HL-60 (cell line): ENCODE measurements around the gene MDFIC.
A peak's percentile ranks its signal among the peaks of the same experiment; 100 is the strongest.

Source experiments
- DNase-seq, 2 experiments: peaks; one replicate each; pipeline ENCODE4 v3.0.0-alpha.2; 2010 to 2020; ENCODE audit warnings: low read depth in 1 of 2, low spot score in 1 of 2
- H3K27ac ChIP-seq: fragments of 250-450 bp; sonication (Bioruptor Pico); replicated peaks from 2 replicates; pipeline ENCODE4 v1.5.1; 2020; ENCODE audit warnings: mild to moderate bottlenecking, moderate library complexity
- H3K27me3 ChIP-seq: fragments of 250-450 bp; sonication (Bioruptor Pico); 2 replicates; pipeline ENCODE4 v1.5.1; 2021; ENCODE audit warnings: mild to moderate bottlenecking, moderate library complexity; ENCODE audit not compliant: insufficient read depth, poor library complexity, severe bottlenecking
- H3K4me3 ChIP-seq: replicated peaks from 2 replicates; pipeline ENCODE4 v1.5.1; 2011; ENCODE audit warnings: mild to moderate bottlenecking, control low read depth, low read length; ENCODE audit not compliant: insufficient read depth
- CTCF ChIP-seq: IDR thresholded peaks from one replicate; pipeline ENCODE4 v1.5.1; 2011; ENCODE audit warnings: low read length, control low read depth, inconsistent platforms; ENCODE audit not compliant: insufficient read depth
- GABPA ChIP-seq: IDR thresholded peaks from 2 replicates; pipeline ENCODE4 v1.6.1; 2012; ENCODE audit warnings: low read depth
- POLR2AphosphoS5 ChIP-seq: IDR thresholded peaks from 2 replicates; pipeline ENCODE4 v1.6.1; 2012; ENCODE audit warnings: low read depth
- REST ChIP-seq: IDR thresholded peaks from 2 replicates; pipeline ENCODE4 v1.6.1; 2012; ENCODE audit warnings: low read depth; ENCODE audit not compliant: insufficient replicate concordance
- SPI1 ChIP-seq: IDR thresholded peaks from 2 replicates; pipeline ENCODE4 v1.6.1; 2012; ENCODE audit warnings: low read depth, mild to moderate bottlenecking, borderline replicate concordance

Gene MDFIC

DNA sequence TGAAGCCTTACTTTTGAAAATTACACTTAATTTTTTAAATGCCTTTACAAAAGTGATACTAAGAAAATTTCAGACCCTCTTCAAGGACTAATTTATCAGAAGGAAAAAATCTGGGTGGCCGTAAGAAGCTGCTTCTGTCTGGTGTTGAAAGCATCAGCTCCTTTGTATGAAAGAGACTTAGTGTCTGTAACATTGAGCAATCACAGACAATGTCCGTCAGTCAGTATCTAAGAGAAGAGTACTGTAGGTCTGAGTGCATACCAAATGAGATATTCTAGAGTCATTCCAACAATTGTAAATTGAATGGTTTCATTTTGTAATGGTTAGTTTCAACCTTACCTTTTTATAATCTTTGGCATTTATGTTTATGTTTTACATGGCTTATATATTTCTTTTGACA, 11.1 kb upstream of the MDFIC start:
- no peak overlapping the region for H3K27ac ChIP-seq
- no peaks in the 10 kb centered on the region for H3K27me3 ChIP-seq
- TF ChIP-seq POLR2AphosphoS5 (no peak), SPI1 (no peak), REST (no peak), CTCF (no peak), GABPA (no peak)
- no peak overlapping the region for H3K4me3 ChIP-seq
- DNase-seq: no peak

DNA sequence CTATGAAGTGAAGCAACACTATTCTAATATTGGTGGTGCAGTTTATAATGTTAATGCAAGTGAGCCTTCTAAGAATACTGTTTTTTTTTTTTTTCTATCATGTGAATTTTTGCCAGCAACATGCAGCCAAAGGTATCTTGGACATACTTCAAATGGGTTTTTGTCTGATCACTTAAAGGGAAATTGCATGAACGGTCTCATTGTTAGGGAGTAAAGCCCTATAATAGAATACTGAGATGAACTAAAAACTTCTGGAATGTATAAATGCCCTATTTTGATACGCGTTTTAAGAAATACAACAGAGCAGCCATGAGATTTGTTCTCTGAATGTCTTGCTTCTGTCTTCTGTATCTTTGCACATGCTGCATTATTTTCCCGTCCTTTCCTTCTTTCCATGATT, 10.5 kb upstream of the MDFIC start:
- Histone ChIP-seq H3K4me3 (no peak overlapping the region), H3K27me3 (no peaks in the 10 kb centered on the region), H3K27ac (no peak overlapping the region)
- no peak for DNase-seq
- no peak for TF ChIP-seq REST
- TF ChIP-seq POLR2AphosphoS5: no peak
- no peak for TF ChIP-seq SPI1
- no peak for TF ChIP-seq CTCF
- TF ChIP-seq GABPA: no peak

DNA sequence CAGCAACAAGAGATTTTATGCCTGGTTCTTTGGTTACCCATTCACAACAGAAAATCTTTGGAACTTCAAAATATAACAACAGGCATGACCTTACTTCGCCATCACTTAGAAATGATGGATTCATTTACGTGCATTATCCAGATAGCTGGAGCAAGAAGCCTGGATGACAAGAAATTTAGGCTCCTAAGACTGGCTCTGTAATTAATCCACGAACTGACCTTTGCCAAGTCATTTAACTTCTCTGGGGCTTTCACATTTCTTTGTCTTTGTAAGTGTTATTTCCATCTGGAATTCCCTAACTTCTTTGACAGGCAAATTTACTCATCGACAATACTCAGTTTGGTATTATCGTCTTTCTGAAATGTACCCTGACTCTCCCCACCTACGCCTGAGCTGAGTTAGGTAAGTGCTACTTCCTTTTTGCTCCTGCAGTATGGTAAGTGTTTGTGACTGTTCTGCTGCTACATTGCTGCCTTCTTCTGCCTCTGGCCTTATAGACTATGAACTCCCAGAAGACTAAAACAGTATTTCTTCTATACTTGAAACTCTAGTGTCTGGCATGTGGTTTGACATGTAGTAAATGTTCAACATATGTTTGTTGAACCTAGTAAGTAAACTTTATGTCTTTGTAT, 5.5 kb upstream of the MDFIC start:
- peak in 1 of 2 experiments; percentile 36 for DNase-seq
- no peaks in the 10 kb centered on the region for H3K27me3 ChIP-seq
- H3K27ac ChIP-seq: peak overlapping the region; percentile 59
- no peak overlapping the region for H3K4me3 ChIP-seq
- TF ChIP-seq REST (no peak), CTCF (no peak), GABPA (no peak), POLR2AphosphoS5 (no peak)
